ENCODE measurements around the gene KANSL3.
"Not testable (repeated sequence)": the region's sequence is repeated elsewhere in the genome, so short reads cannot be mapped to it uniquely, and the experiment has no call there.

Gene KANSL3

DNA sequence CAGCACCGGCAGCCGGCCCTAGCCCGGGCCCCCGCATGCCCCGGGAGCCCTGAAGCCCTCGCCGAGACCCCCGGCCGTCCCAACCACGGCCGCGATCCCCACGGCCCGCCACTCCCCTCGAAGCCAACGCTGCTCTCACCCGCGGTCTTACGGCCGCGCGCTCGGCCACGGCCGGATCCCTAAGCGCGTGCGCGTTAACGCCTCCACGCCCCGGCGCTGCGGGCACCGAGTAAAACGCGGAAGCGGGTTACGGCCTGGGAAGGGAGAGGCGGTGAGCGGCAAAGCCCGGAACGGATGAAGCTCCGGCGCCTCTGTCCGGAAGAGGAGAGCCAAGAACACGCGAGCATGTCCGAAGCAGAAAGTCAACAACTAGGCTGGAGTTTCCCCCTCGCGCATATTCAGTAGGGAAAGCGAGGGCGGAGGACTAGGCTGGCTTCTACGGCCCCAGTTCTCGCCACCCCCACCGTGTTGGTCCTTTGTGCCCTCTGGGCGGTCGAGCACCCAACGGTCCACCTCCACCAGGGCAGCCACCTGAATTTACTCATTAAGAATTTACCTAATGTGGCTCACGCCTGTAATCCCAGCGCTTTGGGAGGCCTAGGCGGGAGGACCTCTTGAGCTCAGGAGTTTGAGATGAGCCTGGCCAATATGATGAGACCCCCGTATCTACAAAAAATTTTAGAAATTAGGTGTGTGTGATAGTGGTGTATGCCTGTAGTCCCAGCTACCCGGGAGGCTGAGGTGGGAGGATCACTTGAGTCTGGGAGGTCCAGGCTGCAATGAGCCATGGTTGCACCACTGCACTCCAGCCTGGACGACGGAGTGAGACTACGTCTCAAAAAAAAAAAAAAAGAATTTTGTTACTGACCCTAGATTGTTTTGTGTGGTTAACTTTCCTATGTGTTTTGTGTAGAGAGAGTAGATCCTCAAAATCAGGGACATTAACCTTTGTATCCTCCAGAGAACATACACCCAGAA lies at the start of gene KANSL3:
KANSL3 (minus strand) TSS at position 169 of the 978 bp plus-strand sequence. CDS start 1,177 bp downstream, outside the sequence.
- Mint-ChIP-seq H3K27me3 (peaks cover 7% of the 10 kb centered on the region), H3K4me3 (peak within 1 kb of the TSS; percentile 95), H3K9me3 (no peaks in the 10 kb centered on the region), H3K4me1 (ENCODE audit: low read depth) (peaks cover 39% of the 10 kb centered on the region), H3K36me3 (ENCODE audit: low read depth) (peaks cover 32% of the 10 kb centered on the region), H3K27ac (peak within 1 kb of the TSS; percentile 92)

DNA sequence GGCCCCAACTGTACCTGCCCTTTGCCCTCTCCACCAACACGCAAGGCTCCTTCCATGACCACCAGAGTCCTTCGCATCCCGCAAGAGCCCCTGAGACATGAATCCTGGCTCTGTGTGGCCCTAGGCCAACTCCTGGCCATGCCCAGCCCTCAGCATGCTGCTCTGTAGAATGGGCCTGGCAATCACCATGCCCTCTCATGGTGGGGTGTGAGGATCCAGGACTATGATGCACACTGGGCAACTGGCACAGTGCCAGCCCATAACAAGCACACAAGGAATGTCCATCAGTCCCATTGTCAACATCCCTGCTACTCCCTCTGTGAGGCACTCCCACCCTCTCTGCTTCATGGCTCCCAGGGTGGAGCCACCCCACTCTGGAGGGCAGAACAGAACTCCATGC lies 49.2 kb upstream of the KANSL3 start:
- Mint-ChIP-seq H3K36me3 (ENCODE audit: low read depth) (no peaks in the 10 kb centered on the region), H3K27ac (no peak overlapping the region), H3K27me3 (peaks cover 4% of the 10 kb centered on the region), H3K4me3 (no peak overlapping the region), H3K4me1 (ENCODE audit: low read depth) (no peaks in the 10 kb centered on the region), H3K9me3 (no peaks in the 10 kb centered on the region)

- Mint-ChIP-seq H3K36me3 (ENCODE audit: low read depth) (no peaks in the 10 kb centered on the region), H3K27ac (no peak overlapping the region), H3K27me3 (peaks cover 4% of the 10 kb centered on the region), H3K9me3 (no peaks in the 10 kb centered on the region), H3K4me3 (no peak overlapping the region), H3K4me1 (ENCODE audit: low read depth) (no peaks in the 10 kb centered on the region)
These were observed 47.7 kb upstream of the KANSL3 start for GRCh38 chr2:96685577-96686459.

GRCh38 chr2:96684883-96685576 lies 46.9 kb upstream of the KANSL3 start:
- Mint-ChIP-seq H3K4me3 (no peak overlapping the region), H3K27ac (no peak overlapping the region)

GRCh38 chr2:96683972-96684820 lies 46.1 kb upstream of the KANSL3 start:
- no peak overlapping the region for H3K27ac Mint-ChIP-seq
- no peaks in the 10 kb centered on the region for H3K36me3 Mint-ChIP-seq (ENCODE audit: low read depth)
- no peaks in the 10 kb centered on the region for H3K9me3 Mint-ChIP-seq
- peaks cover 8% of the 10 kb centered on the region for H3K27me3 Mint-ChIP-seq
- H3K4me3 Mint-ChIP-seq: no peak overlapping the region
- no peaks in the 10 kb centered on the region for H3K4me1 Mint-ChIP-seq (ENCODE audit: low read depth)

More at GRCh38 chr2:96684883-96685576, 46.9 kb upstream of the KANSL3 start:
- Mint-ChIP-seq H3K27me3 (peaks cover 8% of the 10 kb centered on the region), H3K4me1 (ENCODE audit: low read depth) (no peaks in the 10 kb centered on the region), H3K9me3 (no peaks in the 10 kb centered on the region), H3K36me3 (ENCODE audit: low read depth) (no peaks in the 10 kb centered on the region)

DNA sequence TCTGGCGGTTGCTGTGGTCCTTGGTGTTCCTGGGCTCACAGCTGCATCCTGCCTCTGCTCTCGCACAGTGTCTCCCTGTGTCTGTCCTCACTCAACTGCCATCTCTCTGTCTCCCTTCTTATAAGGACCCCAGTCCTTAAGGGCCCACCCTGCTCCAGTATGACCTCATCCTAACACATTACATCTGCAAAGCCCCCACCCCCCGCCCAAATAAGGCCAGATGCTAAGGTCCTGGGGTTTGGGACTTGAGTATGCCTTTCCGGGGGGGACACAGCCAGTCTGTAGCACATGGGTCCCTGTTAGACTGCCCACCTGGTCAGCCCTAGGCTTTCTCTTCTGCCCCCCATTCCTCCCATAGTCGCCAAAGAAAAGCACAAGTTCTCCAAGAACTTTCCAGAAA lies 45.2 kb upstream of the KANSL3 start:
- no peak overlapping the region for H3K27ac Mint-ChIP-seq
- no peaks in the 10 kb centered on the region for H3K4me1 Mint-ChIP-seq (ENCODE audit: low read depth)
- no peak overlapping the region for H3K4me3 Mint-ChIP-seq
- no peaks in the 10 kb centered on the region for H3K9me3 Mint-ChIP-seq
- no peaks in the 10 kb centered on the region for H3K36me3 Mint-ChIP-seq (ENCODE audit: low read depth)
- H3K27me3 Mint-ChIP-seq: peaks cover 8% of the 10 kb centered on the region

GRCh38 chr2:96681540-96681939 lies 43.4 kb upstream of the KANSL3 start:
- Mint-ChIP-seq H3K27me3 (peaks cover 8% of the 10 kb centered on the region), H3K36me3 (ENCODE audit: low read depth) (no peaks in the 10 kb centered on the region), H3K4me1 (ENCODE audit: low read depth) (no peaks in the 10 kb centered on the region), H3K9me3 (no peaks in the 10 kb centered on the region), H3K4me3 (no peak overlapping the region), H3K27ac (no peak overlapping the region)

- Mint-ChIP-seq H3K4me1 (ENCODE audit: low read depth) (no peaks in the 10 kb centered on the region), H3K4me3 (no peak overlapping the region)
These were observed 42.5 kb upstream of the KANSL3 start for GRCh38 chr2:96680561-96681141.

GRCh38 chr2:96679848-96680247 lies 41.7 kb upstream of the KANSL3 start:
- Mint-ChIP-seq H3K36me3 (ENCODE audit: low read depth) (no peaks in the 10 kb centered on the region), H3K4me3 (no peak overlapping the region), H3K27ac (no peak overlapping the region), H3K9me3 (no peaks in the 10 kb centered on the region), H3K27me3 (peaks cover 8% of the 10 kb centered on the region), H3K4me1 (ENCODE audit: low read depth) (no peaks in the 10 kb centered on the region)

More at GRCh38 chr2:96680561-96681141, 42.5 kb upstream of the KANSL3 start:
- no peaks in the 10 kb centered on the region for H3K9me3 Mint-ChIP-seq
- no peak overlapping the region for H3K27ac Mint-ChIP-seq
- H3K27me3 Mint-ChIP-seq: peaks cover 8% of the 10 kb centered on the region
- no peaks in the 10 kb centered on the region for H3K36me3 Mint-ChIP-seq (ENCODE audit: low read depth)

GRCh38 chr2:96669539-96670215 lies 31.6 kb upstream of the KANSL3 start:
- no peak overlapping the region for H3K27ac Mint-ChIP-seq
- H3K9me3 Mint-ChIP-seq: no peaks in the 10 kb centered on the region
- H3K4me3 Mint-ChIP-seq: no peak overlapping the region
- no peaks in the 10 kb centered on the region for H3K36me3 Mint-ChIP-seq (ENCODE audit: low read depth)
- H3K4me1 Mint-ChIP-seq (ENCODE audit: low read depth): no peaks in the 10 kb centered on the region
- H3K27me3 Mint-ChIP-seq: no peaks in the 10 kb centered on the region

GRCh38 chr2:96668771-96669170 lies 30.7 kb upstream of the KANSL3 start:
- no peaks in the 10 kb centered on the region for H3K9me3 Mint-ChIP-seq
- H3K4me3 Mint-ChIP-seq: no peak overlapping the region
- no peaks in the 10 kb centered on the region for H3K4me1 Mint-ChIP-seq (ENCODE audit: low read depth)
- H3K27me3 Mint-ChIP-seq: no peaks in the 10 kb centered on the region
- no peaks in the 10 kb centered on the region for H3K36me3 Mint-ChIP-seq (ENCODE audit: low read depth)
- H3K27ac Mint-ChIP-seq: no peak overlapping the region

DNA sequence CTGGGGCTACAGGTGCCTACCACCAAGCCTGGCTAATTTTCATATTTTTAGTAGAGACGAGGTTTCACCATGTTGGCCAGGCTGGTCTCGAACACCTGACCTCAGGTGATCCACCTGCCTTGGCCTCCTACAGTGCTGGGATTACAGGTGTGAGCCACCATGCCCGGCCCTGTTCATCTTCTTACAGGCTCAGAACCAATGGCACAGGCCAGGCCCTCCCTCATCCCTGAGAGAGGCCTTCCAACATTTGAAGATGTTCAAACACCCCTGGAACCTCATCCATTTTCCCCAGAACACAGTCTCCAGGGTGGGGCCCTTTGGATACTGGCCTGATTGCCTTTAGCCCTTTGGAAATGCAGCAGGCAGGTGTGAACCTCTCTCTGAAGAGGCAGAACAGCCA lies 27.6 kb upstream of the KANSL3 start:
- H3K9me3 Mint-ChIP-seq; H3K27ac Mint-ChIP-seq; H3K4me1 Mint-ChIP-seq (ENCODE audit: low read depth); H3K27me3 Mint-ChIP-seq; H3K36me3 Mint-ChIP-seq (ENCODE audit: low read depth); H3K4me3 Mint-ChIP-seq: not testable (repeated sequence)

GRCh38 chr2:96665083-96665569 lies 27.0 kb upstream of the KANSL3 start:
- H3K4me3 Mint-ChIP-seq: no peak overlapping the region
- H3K27me3 Mint-ChIP-seq: no peaks in the 10 kb centered on the region
- H3K9me3 Mint-ChIP-seq: no peaks in the 10 kb centered on the region
- H3K36me3 Mint-ChIP-seq (ENCODE audit: low read depth): no peaks in the 10 kb centered on the region
- H3K27ac Mint-ChIP-seq: no peak overlapping the region
- no peaks in the 10 kb centered on the region for H3K4me1 Mint-ChIP-seq (ENCODE audit: low read depth)

Measured in stimulated activated naive CD8-positive, alpha-beta T cell treated with anti-CD3 and anti-CD28 coated beads, Interleukin-15, Interleukin-2, amounts not matched to agents 100 ng/mL and 50 ng/mL, for 24 hours (primary cell).